ENCODE results near the gene POLR1B.
"Not testable (repeated sequence)": the region's sequence is repeated elsewhere in the genome, so short reads cannot be mapped to it uniquely, and the experiment has no call there.

The POLR1B gene

DNA sequence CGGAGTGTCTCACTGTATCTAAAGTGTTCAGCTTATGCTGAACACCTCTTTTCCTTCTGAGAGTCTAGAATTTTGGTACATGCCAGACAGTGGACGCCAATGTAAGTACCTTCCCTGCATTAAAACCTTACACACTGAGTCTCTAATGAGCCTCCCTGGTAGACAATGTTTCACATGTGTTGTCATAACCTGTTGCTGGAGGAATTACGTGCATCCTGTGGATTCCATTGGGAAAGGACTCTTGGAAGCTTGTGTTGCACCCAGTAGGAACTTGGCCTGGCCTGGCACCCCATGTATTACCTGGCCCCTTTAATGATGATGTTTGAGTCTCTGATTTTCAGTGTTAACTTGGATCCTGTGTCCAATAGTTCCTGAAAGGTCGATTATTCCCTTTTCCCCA, 62.7 kb downstream of the POLR1B start:
- H3K36me3 Mint-ChIP-seq = no peaks in the 10 kb centered on the region
- no peaks in the 10 kb centered on the region for H3K9me3 Mint-ChIP-seq
- H3K4me1 Mint-ChIP-seq = peaks cover 11% of the 10 kb centered on the region
- DNase-seq (ENCODE audit: low spot score in 2 of 2) (no peak), ATAC-seq (no peak)
- no peak overlapping the region for H3K27ac Mint-ChIP-seq
- H3K4me3 Mint-ChIP-seq = no peak overlapping the region

DNA sequence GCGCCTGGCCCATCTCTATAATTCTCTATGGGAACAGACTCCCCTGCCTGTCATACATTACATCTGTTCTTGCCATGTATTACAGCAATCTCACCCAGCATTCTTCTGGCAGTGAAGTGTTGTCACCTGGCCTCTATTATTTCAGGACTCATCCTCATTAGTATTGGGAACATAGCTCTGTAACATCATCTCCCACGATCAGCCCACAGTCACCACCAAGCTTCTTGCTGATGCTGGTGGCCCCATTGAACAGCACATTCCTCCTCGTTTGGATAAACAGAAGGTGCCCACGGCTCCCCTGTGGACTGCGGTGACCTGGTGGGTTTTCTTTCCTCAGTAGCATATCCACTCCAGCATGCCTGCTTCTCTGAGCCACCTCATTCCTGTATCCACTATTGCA, 63.7 kb downstream of the POLR1B start:
- no peak for ATAC-seq

DNA sequence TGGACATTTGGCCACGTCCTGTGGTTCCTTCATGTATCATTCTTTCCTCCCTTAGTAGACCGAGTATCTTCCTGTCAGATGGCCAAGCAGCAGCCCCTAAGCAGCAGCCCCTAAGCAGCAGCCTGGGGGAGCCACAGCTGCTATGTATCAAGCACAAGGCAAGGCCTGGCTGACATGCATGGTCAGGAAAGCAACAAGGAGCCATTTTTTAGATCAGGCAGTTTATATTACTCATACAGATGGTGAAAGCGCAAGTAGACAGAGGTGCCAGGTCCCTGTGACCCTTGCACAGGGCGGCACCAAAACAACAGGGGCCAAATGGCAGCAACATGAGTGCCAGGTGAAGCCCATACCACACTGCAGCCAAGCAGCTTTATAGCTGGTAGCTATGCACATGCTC, 64.3 kb downstream of the POLR1B start:
- Mint-ChIP-seq H3K4me3 (no peak overlapping the region), H3K27ac (no peak overlapping the region), H3K36me3 (no peaks in the 10 kb centered on the region), H3K4me1 (peaks cover 7% of the 10 kb centered on the region), H3K9me3 (no peaks in the 10 kb centered on the region)
- no peak for ATAC-seq
- DNase-seq (ENCODE audit: low spot score in 2 of 2) = no peak

More for the DNA sequence above, 63.7 kb downstream of the POLR1B start:
- no peaks in the 10 kb centered on the region for H3K9me3 Mint-ChIP-seq
- no peaks in the 10 kb centered on the region for H3K36me3 Mint-ChIP-seq
- peaks cover 7% of the 10 kb centered on the region for H3K4me1 Mint-ChIP-seq
- no peak overlapping the region for H3K4me3 Mint-ChIP-seq
- DNase-seq (ENCODE audit: low spot score in 2 of 2) = no peak
- H3K27ac Mint-ChIP-seq = peak overlapping the region; percentile 46

DNA sequence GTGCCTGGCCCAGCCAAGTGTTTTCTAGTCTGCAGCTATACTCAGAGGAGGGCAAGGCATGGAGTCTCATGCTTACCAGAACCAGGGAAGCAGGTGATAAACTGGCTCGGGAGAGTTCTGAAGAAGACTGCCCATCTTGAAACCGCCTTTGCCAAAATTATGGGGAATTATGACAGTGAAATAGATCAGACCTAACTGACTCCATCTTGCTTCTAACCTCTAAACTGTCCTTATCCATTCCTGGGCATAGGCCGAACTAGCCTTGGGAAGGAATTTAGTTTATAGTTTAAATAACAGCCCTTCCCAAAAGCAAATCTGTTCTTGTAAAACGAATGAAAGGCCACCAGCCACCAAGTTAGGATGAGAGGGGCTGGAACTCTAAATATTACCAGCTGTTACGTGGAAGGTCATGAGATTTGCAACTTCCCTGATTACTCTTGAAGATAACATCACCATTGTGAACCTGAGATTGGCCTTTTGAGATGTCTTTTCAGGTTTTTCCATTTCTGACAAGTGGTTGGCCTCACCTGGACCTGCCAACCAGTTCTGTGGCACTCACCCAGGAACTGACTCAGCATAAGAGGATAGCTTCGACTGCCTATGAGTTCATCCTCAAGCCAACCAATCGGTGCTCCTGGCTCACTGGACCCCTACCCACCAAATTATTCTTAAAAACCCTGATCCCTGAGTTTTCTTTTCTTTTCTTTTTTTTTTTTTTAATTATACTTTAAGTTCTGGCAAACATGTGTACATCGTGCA, 65.6 kb downstream of the POLR1B start:
- ATAC-seq = no peak
- no peak for DNase-seq (ENCODE audit: low spot score in 2 of 2)
- Mint-ChIP-seq H3K4me1 (peaks cover 7% of the 10 kb centered on the region), H3K36me3 (no peaks in the 10 kb centered on the region), H3K9me3 (no peaks in the 10 kb centered on the region), H3K4me3 (no peak overlapping the region), H3K27ac (no peak overlapping the region)

DNA sequence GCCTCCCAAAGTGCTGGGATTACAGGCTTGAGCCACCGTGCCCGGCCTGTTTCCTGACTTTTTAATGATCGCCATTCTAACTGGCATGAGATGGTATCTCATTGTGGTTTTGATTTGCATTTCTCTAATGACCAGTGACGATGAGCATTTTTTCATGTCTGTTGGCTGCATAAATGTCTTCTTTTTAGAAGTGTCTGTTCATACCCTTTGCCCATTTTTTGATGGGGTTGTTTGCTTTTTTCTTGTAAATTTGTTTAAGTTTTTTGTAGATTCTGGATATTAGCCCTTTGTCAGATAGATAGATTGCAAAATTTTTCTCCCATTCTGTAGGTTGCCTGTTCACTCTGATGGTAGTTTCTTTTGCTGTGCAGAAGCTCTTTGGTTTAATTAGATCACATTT, 67.1 kb downstream of the POLR1B start:
- ATAC-seq; H3K27ac Mint-ChIP-seq; H3K36me3 Mint-ChIP-seq; H3K4me3 Mint-ChIP-seq; H3K4me1 Mint-ChIP-seq; H3K9me3 Mint-ChIP-seq; DNase-seq (ENCODE audit: low spot score in 2 of 2): not testable (repeated sequence)

DNA sequence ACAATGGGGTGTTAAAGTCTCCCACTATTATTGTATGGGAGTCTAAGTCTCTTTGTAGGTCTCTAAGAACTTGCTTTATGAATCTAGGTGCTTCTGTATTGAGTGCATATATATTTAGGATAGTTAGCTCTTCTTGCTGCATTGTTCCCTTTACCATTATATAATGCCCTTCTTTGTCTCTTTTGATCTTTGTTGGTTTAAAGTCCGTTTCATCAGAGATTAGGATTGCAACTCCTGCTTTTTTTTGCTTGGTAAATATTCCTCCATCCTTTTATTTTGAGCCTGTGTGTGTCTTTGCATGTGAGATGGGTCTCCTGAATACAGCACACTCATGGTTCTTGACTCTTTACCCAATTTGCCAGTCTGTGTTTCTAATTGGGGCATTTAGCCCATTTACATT, 70.0 kb downstream of the POLR1B start:
- not testable (repeated sequence) for H3K36me3 Mint-ChIP-seq; H3K4me1 Mint-ChIP-seq; H3K4me3 Mint-ChIP-seq; DNase-seq (ENCODE audit: low spot score in 2 of 2); H3K27ac Mint-ChIP-seq; H3K9me3 Mint-ChIP-seq; ATAC-seq

DNA sequence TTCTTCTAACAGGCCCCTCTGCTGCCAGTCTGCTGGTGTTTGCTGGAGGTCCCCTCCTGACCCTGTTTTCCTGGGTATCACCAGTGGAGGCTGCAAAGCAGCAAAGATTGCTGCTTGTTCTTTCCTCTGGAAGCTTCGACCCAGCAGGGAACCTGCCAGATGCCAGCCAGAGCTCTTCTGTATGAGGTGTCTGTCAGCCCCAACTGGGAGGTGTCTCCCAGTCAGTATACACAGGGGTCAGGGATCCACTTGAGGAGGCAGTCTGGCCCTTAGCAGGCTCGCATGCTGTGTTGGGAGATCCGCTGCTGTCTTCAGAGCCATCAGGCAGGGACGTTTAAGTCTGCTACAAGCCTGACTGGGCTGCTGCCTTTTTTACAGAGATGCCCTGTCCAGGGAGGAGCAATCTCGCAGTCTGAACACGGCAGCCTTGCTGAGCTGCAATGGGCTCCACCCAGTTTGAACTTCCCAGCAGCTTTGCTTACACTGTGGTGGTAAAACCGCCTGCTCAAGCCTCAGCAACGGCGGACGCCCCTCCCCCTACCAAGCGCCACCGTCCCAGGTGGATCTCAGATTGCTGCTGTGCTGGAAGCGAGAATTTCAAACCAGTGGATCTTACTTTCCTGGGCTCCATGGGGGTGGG, 72.1 kb downstream of the POLR1B start:
- Mint-ChIP-seq H3K9me3 (no peaks in the 10 kb centered on the region), H3K4me1 (no peaks in the 10 kb centered on the region), H3K4me3 (no peak overlapping the region), H3K27ac (no peak overlapping the region), H3K36me3 (no peaks in the 10 kb centered on the region)
- DNase-seq (ENCODE audit: low spot score in 2 of 2) = no peak
- ATAC-seq = no peak

DNA sequence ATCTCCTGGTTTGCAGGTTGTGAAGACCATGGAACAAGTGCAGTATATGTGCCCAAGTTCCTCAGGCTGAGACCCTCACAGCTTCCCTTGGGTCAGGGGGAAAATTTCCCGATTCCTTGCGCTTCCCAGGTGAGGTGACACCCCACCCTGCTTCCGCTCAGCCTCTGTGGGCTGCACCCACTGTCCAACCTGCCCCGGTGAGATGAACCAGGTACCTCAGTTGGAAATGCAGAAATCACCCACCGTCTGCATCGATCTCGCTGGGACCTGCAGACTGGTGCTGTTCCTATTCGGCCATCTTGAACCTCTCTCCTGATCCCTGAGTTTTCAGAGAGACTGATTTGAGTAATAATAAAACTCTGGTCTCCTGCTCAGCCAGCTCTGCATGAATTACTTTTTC, 72.8 kb downstream of the POLR1B start:
- DNase-seq (ENCODE audit: low spot score in 2 of 2) (no peak), ATAC-seq (no peak)
- no peaks in the 10 kb centered on the region for H3K4me1 Mint-ChIP-seq
- H3K27ac Mint-ChIP-seq = no peak overlapping the region
- H3K9me3 Mint-ChIP-seq = no peaks in the 10 kb centered on the region
- H3K4me3 Mint-ChIP-seq = no peak overlapping the region
- no peaks in the 10 kb centered on the region for H3K36me3 Mint-ChIP-seq

DNA sequence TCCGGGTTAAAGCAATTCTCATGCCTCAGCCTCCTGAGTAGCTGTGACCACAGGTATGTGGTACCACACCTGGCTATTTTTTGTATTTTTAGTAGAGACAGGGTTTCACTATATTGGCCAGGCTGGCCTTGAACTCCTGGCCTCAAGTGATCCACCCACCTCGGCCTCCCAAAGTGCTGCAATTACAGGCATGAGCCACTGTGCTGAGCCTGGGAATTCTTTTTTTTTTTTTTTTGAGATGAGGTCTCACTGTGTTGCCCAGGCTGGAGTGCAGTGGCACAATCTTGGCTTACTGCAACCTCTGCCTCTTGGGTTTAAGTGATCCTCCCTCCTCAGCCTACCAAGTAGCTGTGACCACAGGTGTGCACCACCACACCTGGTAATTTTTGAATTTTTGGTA, 73.5 kb downstream of the POLR1B start:
- not testable (repeated sequence) for H3K9me3 Mint-ChIP-seq; DNase-seq (ENCODE audit: low spot score in 2 of 2); H3K27ac Mint-ChIP-seq; ATAC-seq; H3K4me1 Mint-ChIP-seq; H3K4me3 Mint-ChIP-seq; H3K36me3 Mint-ChIP-seq

DNA sequence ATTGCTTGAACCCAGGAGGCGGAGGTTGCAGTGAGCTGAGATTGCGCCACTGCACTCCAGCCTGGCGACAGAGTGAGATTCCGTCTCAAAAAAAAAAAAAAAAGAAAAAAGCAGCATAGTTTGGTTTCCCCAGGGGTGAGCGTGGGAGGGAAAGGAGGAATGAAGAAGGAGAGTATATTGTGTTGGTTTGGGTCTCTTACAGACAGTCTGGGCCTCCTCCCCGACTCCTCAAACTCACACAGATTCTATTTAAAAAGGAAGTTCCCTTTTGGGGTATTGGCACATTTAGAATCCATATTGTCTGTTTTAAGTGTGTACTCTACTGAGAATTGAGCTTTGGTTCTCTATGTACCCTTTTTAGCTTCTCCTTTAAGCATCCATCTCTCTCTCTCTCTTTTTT, 76.1 kb downstream of the POLR1B start:
- Mint-ChIP-seq H3K4me3 (no peak overlapping the region), H3K4me1 (no peaks in the 10 kb centered on the region), H3K36me3 (no peaks in the 10 kb centered on the region), H3K9me3 (no peaks in the 10 kb centered on the region), H3K27ac (no peak overlapping the region)
- DNase-seq (ENCODE audit: low spot score in 2 of 2) (no peak), ATAC-seq (no peak)

DNA sequence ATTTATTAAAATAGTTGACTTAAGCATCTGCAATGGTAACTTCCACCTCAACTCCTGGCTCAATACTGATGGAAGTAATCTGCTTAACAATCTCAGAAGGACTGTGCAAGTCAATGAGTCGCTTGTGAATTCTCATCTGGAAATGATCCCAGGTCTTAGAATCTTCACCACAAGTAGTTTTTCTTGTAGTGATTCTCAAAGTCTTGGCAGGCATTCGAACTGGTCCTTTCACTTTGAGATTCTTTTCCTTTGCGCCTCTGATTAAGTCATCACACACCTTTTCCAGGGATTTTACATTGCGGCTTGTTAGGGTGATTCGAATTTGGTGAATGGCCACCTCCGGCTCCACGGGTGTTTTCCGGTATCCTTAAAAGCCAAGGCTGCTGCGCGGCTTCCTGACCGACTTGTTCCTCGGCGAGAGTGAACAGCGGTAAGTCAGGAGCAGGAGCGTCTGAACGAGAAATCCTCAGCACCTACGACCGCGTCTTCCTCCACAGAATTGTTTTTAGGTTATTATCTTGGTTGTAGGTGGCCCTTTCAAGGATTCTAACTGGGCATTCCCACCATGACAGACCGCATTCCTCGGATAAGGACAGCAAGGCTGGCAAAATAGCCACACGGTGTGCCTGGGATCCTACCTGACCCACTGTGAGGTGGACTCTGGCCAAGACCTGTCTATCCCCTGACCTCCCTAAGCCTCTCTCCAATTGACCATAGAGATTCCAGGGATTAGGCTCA, 79.7 kb downstream of the POLR1B start:
- DNase-seq (ENCODE audit: low spot score in 2 of 2) (no peak), ATAC-seq (no peak)
- Mint-ChIP-seq H3K27ac (no peak overlapping the region), H3K4me3 (no peak overlapping the region), H3K9me3 (no peaks in the 10 kb centered on the region), H3K36me3 (no peaks in the 10 kb centered on the region), H3K4me1 (peaks cover 30% of the 10 kb centered on the region)

DNA sequence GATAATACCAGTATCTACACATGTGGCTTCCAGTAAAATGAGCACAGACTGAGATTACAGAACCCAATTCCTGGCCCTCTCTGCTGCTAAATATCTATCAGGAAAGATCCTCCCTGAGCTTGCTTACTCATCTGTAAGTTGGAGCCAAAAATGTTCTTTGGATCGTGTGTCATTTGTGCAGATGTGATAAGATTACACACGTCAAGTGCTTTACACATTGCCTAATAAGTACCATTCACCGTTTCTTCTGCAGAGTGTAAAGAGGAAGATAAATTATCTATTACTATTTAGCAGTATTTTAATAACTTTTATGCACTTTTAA, 80.2 kb downstream of the POLR1B start:
- Mint-ChIP-seq H3K27ac (no peak overlapping the region), H3K9me3 (no peaks in the 10 kb centered on the region), H3K36me3 (no peaks in the 10 kb centered on the region), H3K4me1 (peaks cover 35% of the 10 kb centered on the region), H3K4me3 (no peak overlapping the region)
- no peak for DNase-seq (ENCODE audit: low spot score in 2 of 2)
- no peak for ATAC-seq

DNA sequence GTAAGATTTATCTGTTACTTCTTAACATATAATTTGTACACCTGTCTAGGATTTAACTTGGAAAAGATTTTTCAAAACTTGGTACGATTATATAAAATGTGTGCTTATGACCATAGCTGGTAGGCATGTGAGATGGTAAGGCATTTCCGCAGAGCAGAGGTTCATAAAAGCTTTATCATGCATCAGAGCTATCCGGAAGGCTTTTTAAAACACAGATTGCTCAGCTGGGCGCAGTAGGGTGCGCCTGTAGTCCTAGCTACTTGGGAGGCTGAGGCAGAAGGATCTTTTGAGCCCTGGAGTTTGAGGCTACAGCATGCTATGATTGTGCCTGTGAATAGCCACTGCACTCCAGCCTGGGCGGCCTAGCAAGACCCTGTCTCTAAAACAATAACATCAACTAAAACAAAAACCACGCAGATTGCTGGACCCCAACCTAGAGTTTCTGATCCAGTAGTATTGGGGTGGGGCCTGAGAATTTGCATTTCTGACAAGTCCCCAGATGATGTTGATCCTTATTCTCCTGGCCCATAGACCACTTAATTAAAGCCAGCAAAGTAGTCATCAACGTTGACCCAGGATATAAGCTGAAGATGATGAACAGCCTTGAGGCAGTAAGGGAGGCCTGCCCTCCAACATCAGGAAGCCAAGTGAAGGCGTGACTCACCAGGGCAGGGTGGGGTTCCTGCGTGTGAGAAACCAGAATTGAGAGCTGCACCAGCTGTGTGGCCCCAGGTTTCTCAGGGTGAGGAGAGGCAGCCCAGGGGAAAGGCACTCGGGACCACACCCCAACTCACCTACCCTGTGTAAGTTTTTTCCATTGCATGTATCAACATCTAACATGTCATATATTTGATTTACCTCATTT, 81.9 kb downstream of the POLR1B start:
- no peak overlapping the region for H3K4me3 Mint-ChIP-seq
- H3K27ac Mint-ChIP-seq = no peak overlapping the region
- no peaks in the 10 kb centered on the region for H3K9me3 Mint-ChIP-seq
- ATAC-seq = peak; percentile 92
- peak; percentile 43 to 74 for DNase-seq (ENCODE audit: low spot score in 2 of 2)
- peaks cover 46% of the 10 kb centered on the region for H3K4me1 Mint-ChIP-seq
- no peaks in the 10 kb centered on the region for H3K36me3 Mint-ChIP-seq

DNA sequence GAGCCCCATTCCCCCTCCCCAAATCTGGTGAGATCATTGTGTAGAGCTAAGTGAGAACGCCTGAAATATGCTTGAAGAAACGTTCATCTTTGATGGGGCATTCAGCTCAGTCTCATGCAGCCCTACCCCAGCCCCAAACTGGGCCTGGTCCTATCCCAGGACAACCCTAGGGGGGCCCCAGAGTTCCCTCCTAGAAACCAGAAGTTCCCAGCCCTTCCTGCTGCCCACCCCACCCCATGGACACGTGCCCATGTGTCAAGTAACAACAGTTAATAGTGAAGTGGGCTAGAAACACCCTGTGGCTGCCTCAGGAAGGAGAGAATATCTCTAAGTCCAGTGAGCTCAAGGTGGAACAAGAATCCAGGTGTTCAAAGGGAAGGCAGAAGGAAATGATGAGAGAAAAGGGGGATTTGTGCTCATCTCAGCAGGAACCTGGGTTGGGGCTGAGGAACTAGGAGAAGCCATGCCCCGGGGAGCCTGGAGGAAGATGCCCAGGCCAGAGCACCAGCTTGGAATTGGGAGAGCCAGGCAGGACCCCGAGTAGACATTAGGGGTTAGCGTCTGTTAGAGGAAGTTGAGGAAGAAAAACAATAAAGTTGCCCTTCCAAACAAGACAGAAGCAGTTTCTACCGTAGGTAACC, 83.3 kb downstream of the POLR1B start:
- peak overlapping the region; percentile 62 for H3K4me3 Mint-ChIP-seq
- no peak for DNase-seq (ENCODE audit: low spot score in 2 of 2)
- no peaks in the 10 kb centered on the region for H3K36me3 Mint-ChIP-seq
- H3K27ac Mint-ChIP-seq = peak overlapping the region; percentile 38
- ATAC-seq = no peak
- H3K4me1 Mint-ChIP-seq = peaks cover 61% of the 10 kb centered on the region
- H3K9me3 Mint-ChIP-seq = no peaks in the 10 kb centered on the region

DNA sequence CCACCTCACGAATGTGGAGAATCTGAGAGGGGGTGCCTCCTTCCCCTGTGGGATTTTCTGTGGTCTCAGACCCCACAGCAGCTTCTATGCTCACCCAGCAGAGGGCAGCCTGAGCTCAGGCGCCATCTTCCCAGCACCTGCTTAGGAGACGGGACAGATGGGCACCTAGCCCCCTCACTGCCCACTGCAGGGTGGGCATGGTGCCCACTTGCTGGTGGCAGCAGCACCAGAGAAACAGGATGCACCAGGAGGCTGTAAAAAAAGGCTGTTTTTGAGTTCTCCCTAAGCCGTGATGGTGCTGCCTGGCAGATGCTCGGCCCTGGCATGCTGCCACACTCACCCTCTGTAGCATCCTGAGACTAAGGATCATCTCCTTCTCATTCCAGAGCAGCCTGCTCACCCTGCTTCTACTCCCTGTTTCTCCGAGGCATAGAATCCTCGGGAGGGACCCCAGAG, 84.4 kb downstream of the POLR1B start:
- peak overlapping the region; percentile 62 for H3K4me3 Mint-ChIP-seq
- DNase-seq (ENCODE audit: low spot score in 2 of 2) (peak; percentile 54 to 79), ATAC-seq (peak; percentile 69)
- H3K27ac Mint-ChIP-seq = peak overlapping the region; percentile 64
- peaks cover 71% of the 10 kb centered on the region for H3K4me1 Mint-ChIP-seq
- peaks cover 7% of the 10 kb centered on the region for H3K36me3 Mint-ChIP-seq
- no peaks in the 10 kb centered on the region for H3K9me3 Mint-ChIP-seq
